Measurements from ENCODE around the gene TMEM183A.

TMEM183A gene

DNA sequence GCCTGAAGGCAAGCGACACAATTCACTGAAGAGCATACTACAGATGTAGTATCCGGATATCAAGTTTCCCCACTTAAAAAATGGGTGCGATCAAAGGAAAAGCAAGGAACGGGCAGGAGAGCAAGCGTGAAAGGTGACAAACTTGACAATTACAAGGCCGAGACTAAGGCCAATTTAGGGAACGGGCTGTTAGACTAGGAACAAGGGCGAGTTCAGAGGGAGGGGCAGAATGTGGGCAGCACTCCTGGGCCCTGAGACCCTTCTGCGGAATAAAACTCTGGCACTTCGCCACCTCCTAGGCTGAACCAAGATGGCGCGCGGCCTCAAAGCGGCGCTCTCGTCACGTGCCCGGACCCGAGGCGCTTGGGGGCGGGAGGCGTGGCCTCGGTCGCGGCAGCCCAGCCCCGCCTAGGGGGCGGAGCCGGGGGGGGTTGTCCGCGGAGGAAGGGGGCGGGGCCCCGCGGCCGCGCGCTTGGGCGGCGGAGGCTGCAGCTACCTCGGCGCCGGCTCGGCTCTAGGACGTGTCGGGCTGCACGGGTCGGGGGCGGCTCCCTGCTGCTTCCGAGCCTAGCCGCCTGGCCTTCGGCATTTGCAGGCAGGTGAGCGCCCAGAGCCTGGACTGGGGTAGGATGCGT is 19.0 kb downstream of the TMEM183A start, which contains the start of gene PPFIA4:
PPFIA4 (plus strand) TSS at position 461 of the 635 bp plus-strand sequence. CDS start 12,518 bp downstream, outside the sequence.
- peaks cover 23% of the 10 kb centered on the region for H3K36me3 ChIP-seq
- peaks cover 16% of the 10 kb centered on the region for H3K4me1 ChIP-seq
- H3K4me3 ChIP-seq (ENCODE audit: low read depth, low read length), result peak within 1 kb of the TSS; percentile 76
- DNase-seq, result peak; percentile 95
- peaks cover 4% of the 10 kb centered on the region; the same call in 1 of the 2 replicates for H3K9me3 ChIP-seq
- H3K27me3 ChIP-seq, result no peaks in the 10 kb centered on the region; the same call in 1 of the 2 replicates
- TF ChIP-seq, protein P1, sequence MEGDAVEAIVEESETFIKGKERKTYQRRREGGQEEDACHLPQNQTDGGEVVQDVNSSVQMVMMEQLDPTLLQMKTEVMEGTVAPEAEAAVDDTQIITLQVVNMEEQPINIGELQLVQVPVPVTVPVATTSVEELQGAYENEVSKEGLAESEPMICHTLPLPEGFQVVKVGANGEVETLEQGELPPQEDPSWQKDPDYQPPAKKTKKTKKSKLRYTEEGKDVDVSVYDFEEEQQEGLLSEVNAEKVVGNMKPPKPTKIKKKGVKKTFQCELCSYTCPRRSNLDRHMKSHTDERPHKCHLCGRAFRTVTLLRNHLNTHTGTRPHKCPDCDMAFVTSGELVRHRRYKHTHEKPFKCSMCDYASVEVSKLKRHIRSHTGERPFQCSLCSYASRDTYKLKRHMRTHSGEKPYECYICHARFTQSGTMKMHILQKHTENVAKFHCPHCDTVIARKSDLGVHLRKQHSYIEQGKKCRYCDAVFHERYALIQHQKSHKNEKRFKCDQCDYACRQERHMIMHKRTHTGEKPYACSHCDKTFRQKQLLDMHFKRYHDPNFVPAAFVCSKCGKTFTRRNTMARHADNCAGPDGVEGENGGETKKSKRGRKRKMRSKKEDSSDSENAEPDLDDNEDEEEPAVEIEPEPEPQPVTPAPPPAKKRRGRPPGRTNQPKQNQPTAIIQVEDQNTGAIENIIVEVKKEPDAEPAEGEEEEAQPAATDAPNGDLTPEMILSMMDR (IDR thresholded peaks at IDR 0.05; ENCODE audit: low read depth, low read length), result no peak

DNA sequence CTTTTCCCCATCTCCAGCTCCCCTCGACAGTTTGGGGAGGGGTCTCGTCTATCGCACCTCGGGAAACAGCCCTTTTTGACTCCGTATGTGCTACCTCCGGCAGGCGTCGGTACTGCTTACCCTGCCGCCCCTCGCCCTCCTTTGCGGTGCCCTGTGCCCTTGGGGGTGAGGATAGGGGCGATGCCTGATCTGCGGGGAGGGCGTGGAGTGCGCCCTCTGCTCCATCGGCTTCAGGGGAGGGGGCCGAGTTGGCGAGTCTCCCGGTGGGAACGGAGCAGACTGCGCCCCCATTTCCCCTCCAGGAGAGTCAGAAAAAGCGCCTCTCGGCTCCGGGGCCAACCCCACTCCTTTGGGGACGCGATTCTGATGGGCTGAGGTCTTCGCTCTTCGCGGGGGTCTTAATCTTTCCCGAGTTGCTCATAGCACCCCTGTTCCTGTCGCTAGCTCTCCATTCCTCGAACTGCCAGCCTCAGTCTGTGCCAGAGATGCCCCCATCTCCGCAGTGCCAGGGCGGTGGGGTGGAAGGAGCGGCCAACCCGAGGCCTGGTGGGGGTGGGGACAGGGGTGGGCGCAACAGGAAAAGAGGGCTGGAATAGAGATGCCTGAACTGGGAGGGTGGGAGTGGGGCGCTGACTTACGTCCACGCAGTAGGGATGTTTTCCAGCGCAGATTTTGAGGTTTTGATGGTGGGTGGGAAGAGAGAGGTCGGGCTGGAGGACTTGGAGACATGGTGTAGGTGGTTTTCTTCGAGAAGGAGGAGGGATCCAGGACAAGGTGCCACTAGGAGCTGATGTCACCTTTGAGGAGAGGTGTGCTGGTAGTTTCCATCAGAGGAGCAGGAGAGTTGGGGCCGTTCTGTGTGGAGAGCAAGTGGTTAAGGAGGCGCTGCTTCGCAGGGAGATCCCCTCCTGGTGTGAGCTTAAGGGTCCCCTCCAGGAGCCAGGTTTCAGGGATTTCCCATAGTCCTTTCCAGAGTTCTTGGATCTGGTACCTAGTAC is 19.8 kb downstream of the TMEM183A start:
- no peak for DNase-seq
- H3K4me3 ChIP-seq (ENCODE audit: low read depth, low read length), result peak overlapping the region; percentile 76
- H3K27me3 ChIP-seq, result no peaks in the 10 kb centered on the region; the same call in 1 of the 2 replicates
- TF ChIP-seq, protein P1 (IDR thresholded peaks at IDR 0.05; ENCODE audit: low read depth, low read length), result 0 out of 2 replicates have a peak, but pooled peaks have one; percentile 3
- H3K9me3 ChIP-seq, result peaks cover 4% of the 10 kb centered on the region; the same call in 1 of the 2 replicates
- H3K36me3 ChIP-seq, result peaks cover 15% of the 10 kb centered on the region
- H3K4me1 ChIP-seq, result peaks cover 16% of the 10 kb centered on the region

DNA sequence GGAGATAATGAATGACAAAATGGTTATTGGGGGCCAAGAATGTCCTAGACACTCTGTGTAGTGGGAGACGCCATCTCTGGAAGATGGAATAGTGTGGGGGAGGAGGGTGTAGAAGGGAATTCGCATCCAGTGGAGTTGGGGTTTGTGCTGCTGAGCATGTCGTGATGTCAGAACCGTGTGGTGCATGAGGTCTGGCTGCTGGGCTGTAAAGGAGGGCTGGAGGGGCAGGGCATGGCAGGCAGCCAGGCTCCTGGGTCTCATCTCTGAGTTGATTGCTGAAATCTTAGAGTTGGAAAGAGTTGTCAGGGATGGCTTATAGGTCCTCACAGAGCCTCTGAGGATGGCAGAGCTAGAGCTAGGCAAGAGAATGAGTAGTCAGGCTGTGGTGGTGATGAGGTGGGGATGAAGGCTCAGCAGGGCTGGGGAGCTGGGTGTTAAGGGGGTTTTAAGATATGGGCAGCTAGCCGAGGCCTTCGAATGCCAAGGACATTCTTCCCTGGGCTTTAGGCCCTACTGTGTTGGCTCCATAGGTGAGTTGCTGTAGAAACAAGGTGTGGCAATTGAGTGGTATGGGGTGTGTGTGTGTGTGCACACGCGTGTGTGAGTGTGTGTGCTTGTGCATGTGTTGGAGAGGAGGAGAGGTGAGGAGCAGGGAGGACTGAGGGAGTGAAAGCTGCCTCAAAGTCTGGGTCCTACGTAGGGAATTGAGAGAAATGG is 21.1 kb downstream of the TMEM183A start:
- Histone ChIP-seq H3K4me3 (ENCODE audit: low read depth, low read length) (peak overlapping the region; percentile 76), H3K27me3 (no peaks in the 10 kb centered on the region; the same call in 1 of the 2 replicates), H3K9me3 (peaks cover 4% of the 10 kb centered on the region; the same call in 1 of the 2 replicates), H3K4me1 (peaks cover 16% of the 10 kb centered on the region), H3K36me3 (peaks cover 14% of the 10 kb centered on the region)
- DNase-seq, result peak; percentile 71
- TF ChIP-seq, protein P1 (IDR thresholded peaks at IDR 0.05; ENCODE audit: low read depth, low read length), result no peak

DNA sequence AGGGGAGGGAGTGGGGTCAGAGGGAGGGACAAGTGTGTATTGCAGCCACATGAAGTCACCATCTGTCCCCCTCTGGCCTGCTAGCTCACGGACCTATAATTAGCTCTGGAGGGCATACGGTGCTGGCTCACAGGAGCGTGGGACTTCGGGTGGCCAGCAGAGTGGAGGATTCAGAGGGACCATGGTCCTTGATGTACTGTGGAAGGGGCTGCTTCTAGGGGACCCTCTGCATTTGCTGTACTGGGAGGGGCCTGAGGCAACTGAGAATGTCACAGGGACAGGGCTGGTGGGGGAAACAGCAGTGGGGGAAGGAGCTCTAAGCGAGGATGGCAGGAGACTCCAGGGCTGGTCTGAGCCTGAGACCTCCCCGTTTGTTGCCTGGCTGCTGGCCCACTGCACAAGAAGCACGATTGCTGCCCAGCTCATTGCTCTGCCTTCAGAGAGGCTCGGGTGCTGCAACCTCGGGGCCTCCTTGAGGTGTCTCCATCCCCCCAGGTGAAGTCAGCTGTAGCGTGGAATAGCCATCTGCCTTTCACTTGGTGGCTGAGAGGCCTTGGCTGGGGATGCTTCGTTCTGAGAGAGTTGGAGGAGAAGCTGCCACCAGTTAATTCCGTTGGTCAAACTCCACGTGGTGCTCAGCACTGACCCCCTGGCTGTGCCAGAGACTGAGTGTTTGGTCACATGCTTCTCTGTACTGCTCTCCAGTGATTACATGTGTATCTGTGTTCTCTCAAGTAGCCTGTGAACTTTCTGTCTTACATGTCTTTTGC is 21.8 kb downstream of the TMEM183A start:
- TF ChIP-seq, protein P1 (IDR thresholded peaks at IDR 0.05; ENCODE audit: low read depth, low read length), result no peak
- DNase-seq, result no peak
- peak overlapping the region; percentile 10; the same call in 1 of the 2 replicates for H3K4me3 ChIP-seq (ENCODE audit: low read depth, low read length)
- peaks cover 7% of the 10 kb centered on the region for H3K36me3 ChIP-seq
- no peaks in the 10 kb centered on the region; the same call in 1 of the 2 replicates for H3K27me3 ChIP-seq
- peaks cover 16% of the 10 kb centered on the region for H3K4me1 ChIP-seq
- H3K9me3 ChIP-seq, result peaks cover 4% of the 10 kb centered on the region; the same call in 1 of the 2 replicates

DNA sequence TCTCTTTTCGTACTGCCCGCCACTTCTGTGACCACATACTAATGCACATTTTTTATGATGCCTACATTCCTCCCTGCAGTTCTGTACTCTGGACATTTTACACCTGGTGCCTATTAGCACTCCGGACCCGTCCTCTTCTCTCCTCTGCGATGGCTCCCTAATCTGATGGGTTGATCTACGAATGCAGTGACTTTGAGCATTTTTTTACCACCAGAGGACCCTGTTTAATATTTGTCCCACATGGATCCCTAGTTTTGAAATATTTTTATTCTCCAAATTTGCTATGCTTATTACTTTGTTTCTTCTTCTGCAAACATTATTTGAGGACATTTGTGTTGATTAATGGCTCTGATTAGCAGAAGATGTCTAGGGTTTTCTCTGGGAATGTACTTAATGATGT is 24.3 kb downstream of the TMEM183A start:
- no peak for DNase-seq
- Histone ChIP-seq H3K27me3 (no peaks in the 10 kb centered on the region; the same call in 1 of the 2 replicates), H3K36me3 (no peaks in the 10 kb centered on the region), H3K4me3 (ENCODE audit: low read depth, low read length) (no peak overlapping the region), H3K9me3 (no peaks in the 10 kb centered on the region; the same call in 1 of the 2 replicates), H3K4me1 (peaks cover 14% of the 10 kb centered on the region)
- TF ChIP-seq, protein P1 (IDR thresholded peaks at IDR 0.05; ENCODE audit: low read depth, low read length), result peak; percentile 60
